GM12878 (cell line): ENCODE results near the gene AGAP2. TPM values are rescaled to one million over a fixed set of nuclear protein-coding genes. Genes with fewer than 3 reads are reported as not detected.

ENCODE experiments used
- ATAC-seq: fragments of 200-7000 bp; cut with Tn5 transposase; 3 replicates; pipeline ENCODE4 v1.9.1; 2020; ENCODE audit warnings: mild to moderate bottlenecking, moderate library complexity
- BruUV-seq: library from RNA; stranded (reverse); fragments of 400-500 nt; replicated peaks from 2 replicates; lab custom pipeline; 2021; lab: Mats Ljungman, UMichigan
- CTCF ChIA-PET: fragments of 300-600 bp; sonication (Branson Sonifier 250); formaldehyde crosslinking; extraction: SDS; loops from one replicate; lab custom pipeline; 2021; ENCODE audit warnings: inconsistent platforms; lab: Yijun Ruan, JAX
- POLR2A ChIA-PET: fragments of 350-600 bp; formaldehyde crosslinking; extraction: SDS; loops from one replicate; lab custom pipeline; 2021; ENCODE audit warnings: inconsistent platforms; lab: Charles Lee
- RAD21 ChIA-PET: fragments of 300-600 bp; sonication (Branson Sonifier 250); formaldehyde crosslinking; loops from one replicate; lab custom pipeline; 2023; ENCODE audit warnings: antibody characterized with exemption; ENCODE audit not compliant: unreplicated experiment; lab: Charles Lee
- SMC1A ChIA-PET: fragments of 300-600 bp; sonication (Branson Sonifier 250); formaldehyde crosslinking; loops from one replicate; lab custom pipeline; 2023; ENCODE audit not compliant: unreplicated experiment, uncharacterized antibody; lab: Charles Lee
- DNase-seq: peaks from one replicate; pipeline ENCODE4 v3.0.0-alpha.2; 2011; ENCODE audit warnings: low read depth, low spot score
- FAIRE-seq: peaks from 3 replicates; lab custom pipeline; 2011; peaks lifted over from hg19 to GRCh38; lab: Jason Lieb, UNC
- H2AFZ ChIP-seq: 2 replicates; pipeline ENCODE4 v1.6.0; 2011; ENCODE audit warnings: low read depth, low read length, control low read depth; ENCODE audit not compliant: control insufficient read depth
- H3K27ac ChIP-seq: 2 replicates; pipeline ENCODE4 v1.5.1; 2011; ENCODE audit warnings: control low read depth; ENCODE audit not compliant: control insufficient read depth, insufficient read depth
- H3K27me3 ChIP-seq, 2 experiments: replicated peaks in 1 of 2; 2 replicates each; pipeline versions ENCODE4 v1.6.0 to v1.6.1; 2011; ENCODE audit warnings: low read length in 1 of 2; ENCODE audit not compliant: control insufficient read depth in 2 of 2, insufficient read depth in 2 of 2
- H3K36me3 ChIP-seq, 2 experiments: 2 replicates each; pipeline ENCODE4 v1.5.1; 2011; ENCODE audit warnings: low read length in 1 of 2; ENCODE audit not compliant: control insufficient read depth in 2 of 2, insufficient read depth in 2 of 2
- H3K4me1 ChIP-seq: 2 replicates; pipeline ENCODE4 v1.6.1; 2011; ENCODE audit warnings: mild to moderate bottlenecking, low read length, moderate library complexity, mixed read lengths; ENCODE audit not compliant: control insufficient read depth, insufficient read depth
- H3K4me2 ChIP-seq: 2 replicates; pipeline ENCODE4 v1.6.0; 2011; ENCODE audit warnings: control low read depth; ENCODE audit not compliant: control insufficient read depth, insufficient read depth
- H3K4me3 ChIP-seq: fragments of 200-600 bp; sonication (generic); 2 replicates; pipeline ENCODE4 v1.5.1; 2016
- H3K79me2 ChIP-seq: 2 replicates; pipeline ENCODE4 v1.6.0; 2011; ENCODE audit warnings: low read length; ENCODE audit not compliant: control insufficient read depth, insufficient read depth
- H3K9ac ChIP-seq: 2 replicates; pipeline ENCODE4 v1.8.0; 2011; ENCODE audit warnings: low read length, control low read depth, mixed read lengths; ENCODE audit not compliant: control insufficient read depth, insufficient read depth
- H3K9me3 ChIP-seq: replicated peaks from 3 replicates; pipeline ENCODE4 v1.5.1; 2011; ENCODE audit warnings: mild to moderate bottlenecking, low read length; ENCODE audit not compliant: control insufficient read depth, insufficient read depth
- H4K20me1 ChIP-seq: 2 replicates; pipeline ENCODE4 v1.6.0; 2011; ENCODE audit not compliant: control insufficient read depth, insufficient read depth
- ASH2L ChIP-seq: fragments of 300-600, 200-600 bp; sonication (generic); IDR thresholded peaks from 2 replicates; pipeline ENCODE4 v1.6.1; 2017; ENCODE audit warnings: low read depth, mild to moderate bottlenecking, borderline replicate concordance
- CUX1 ChIP-seq: IDR thresholded peaks from 2 replicates; pipeline ENCODE4 v1.6.1; 2012; ENCODE audit warnings: improper control_type of control experiment, low read depth, low read length; ENCODE audit not compliant: insufficient replicate concordance
- DPF2 ChIP-seq: fragments of 450-650 bp; IDR thresholded peaks from 2 replicates; pipeline ENCODE4 v1.6.1; 2017; ENCODE audit warnings: mild to moderate bottlenecking
- KDM1A ChIP-seq: fragments of 200-600 bp; sonication (generic); IDR thresholded peaks from 2 replicates; pipeline ENCODE4 v1.6.1; 2016; ENCODE audit warnings: borderline replicate concordance
- KLF5 ChIP-seq: fragments of 450-650 bp; IDR thresholded peaks from 2 replicates; pipeline ENCODE4 v1.6.1; 2014; ENCODE audit warnings: mild to moderate bottlenecking; ENCODE audit not compliant: partially characterized antibody
- MLLT1 ChIP-seq: fragments of 450-650 bp; IDR thresholded peaks from 2 replicates; pipeline ENCODE4 v1.6.1; 2016; ENCODE audit warnings: mild to moderate bottlenecking
- MYC ChIP-seq: IDR thresholded peaks from 2 replicates; pipeline ENCODE4 v1.6.1; 2011; ENCODE audit warnings: mild to moderate bottlenecking, low read length, moderate library complexity, inconsistent platforms; ENCODE audit not compliant: insufficient read depth, insufficient replicate concordance, insufficient read length, severe bottlenecking
- NBN ChIP-seq: fragments of 450-650 bp; IDR thresholded peaks from 2 replicates; pipeline ENCODE4 v1.6.1; 2016
- PRDM15 ChIP-seq: fragments of 450-650 bp; formaldehyde crosslinking; IDR thresholded peaks from 2 replicates; pipeline ENCODE4 v1.4.0; 2020; ENCODE audit warnings: mild to moderate bottlenecking, moderate library complexity
- ZNF384 ChIP-seq: IDR thresholded peaks from 2 replicates; pipeline ENCODE4 v1.6.1; 2012; ENCODE audit warnings: low read depth, mild to moderate bottlenecking, low read length, improper control_type of control experiment, borderline replicate concordance
- WGBS: methylation state at CpG from one replicate; pipeline ENCODE4 v1.1.6; 2016; ENCODE audit warnings: low lambda C conversion rate; ENCODE audit not compliant: insufficient replicate concordance, insufficient coverage; ENCODE audit errors: missing lambda C conversion rate; 5-methylcytosine and 5-hydroxymethylcytosine counted together
- in situ Hi-C: fragments of 300-500 bp; cut with MboI; formaldehyde crosslinking; loops from 9 replicates; pipeline ENCODE4 v1.14.3; 2018; ENCODE audit warnings: mixed read lengths
- intact Hi-C: fragments of 100-400 bp; cut with micrococcal nuclease; formaldehyde crosslinking; loops from one replicate; pipeline ENCODE4 v1.14.2; 2022; ENCODE audit not compliant: unreplicated experiment
- polyA plus RNA-seq, 11 experiments: library from polyadenylated mRNA; depleted of rRNA in 4 of 11; unstranded in 6 of 11; stranded (reverse) in 5 of 11; fragments of >200 nt; fragmentation: Nextera tagmentation in 4 of 11; fragmentation: Illumina TruSeq in 1 of 11; extraction: Ambion mirVana in 4 of 11; extraction: Trizol in 1 of 11; gene quantifications; 1 replicate in 1 of 11; 2 replicates in 10 of 11; pipeline versions ENCODE4 v1.2.1 to v1.2.3, GENCODE V29; 2011 to 2016; ENCODE audit warnings: inconsistent platforms in 2 of 11, missing spikeins in 2 of 11, low read depth in 1 of 11
- total RNA-seq, 4 experiments: library from RNA; depleted of rRNA in 3 of 4; stranded (reverse); fragments of >200 nt in 3 of 4; fragmentation: Illumina TruSeq in 1 of 4; extraction: Trizol in 1 of 4; gene quantifications; 2 replicates each; pipeline versions ENCODE4 v1.2.1 to v1.2.3, GENCODE V29; 2013 to 2021

The AGAP2 gene
- total and polyA plus RNA-seq, 10 of the 15 experiments (the other 5 are each of a cell fraction or from before 2014, with no cell fraction given): 0.29 to 19.8 (median 11.0) TPM

GRCh38 chr12:57717846-57718640, 20.5 kb downstream of the AGAP2 start:
- ChIA-PET RAD21 (no interaction called here), POLR2A (interaction anchor here (0.7 kb wide), 1 partner anchor 26 kb away, joined by 3 read pairs; no protein-coding TSS in a partner anchor), CTCF (no interaction called here), SMC1A (no interaction called here)
- Histone ChIP-seq H3K4me1 (no peaks in the 10 kb centered on the region), H3K9ac (no peak overlapping the region), H3K4me3 (no peak overlapping the region), H4K20me1 (no peaks in the 10 kb centered on the region), H2AFZ (no peak overlapping the region), H3K27me3 (no peaks in the 10 kb centered on the region), H3K79me2 (no peaks in the 10 kb centered on the region), H3K4me2 (no peak overlapping the region), H3K9me3 (no peaks in the 10 kb centered on the region), H3K36me3 (peaks cover 14 to 20% of the 10 kb centered on the region in 2 experiments), H3K27ac (no peak overlapping the region)
- WGBS: 93% methylated on average over 22 of the region's 22 CpGs
- no peak for FAIRE-seq
- intact Hi-C loops (no loop called here), in situ Hi-C loops (no loop called here)
- no peak for ATAC-seq
- no TSS peak for BruUV-seq
- no peak for DNase-seq
- TF ChIP-seq MYC (no peak), PRDM15 (CRISPR knock-in tag) (no peak), ZNF384 (no peak), MLLT1 (no peak), KDM1A (no peak), KLF5 (no peak), CUX1 (no peak), DPF2 (no peak), ASH2L (no peak), NBN (no peak)
